Suppressor macrophage (primary cell): ENCODE measurements around the gene IL17REL.

Source experiments
- DNase-seq, 4 experiments: peaks; one replicate each; pipeline ENCODE4 v3.0.0-alpha.2; 2020 to 2022
- total RNA-seq, 17 experiments: gene quantifications; one replicate each; lab custom pipeline; 2026; ENCODE audit warnings: mixed read lengths in 6 of 17, inconsistent platforms in 3 of 17; lab: John Stamatoyannopoulos, UW

Gene IL17REL
- total RNA-seq: 0 to 3.3 (median 0) reads per million in 17 experiments

DNA sequence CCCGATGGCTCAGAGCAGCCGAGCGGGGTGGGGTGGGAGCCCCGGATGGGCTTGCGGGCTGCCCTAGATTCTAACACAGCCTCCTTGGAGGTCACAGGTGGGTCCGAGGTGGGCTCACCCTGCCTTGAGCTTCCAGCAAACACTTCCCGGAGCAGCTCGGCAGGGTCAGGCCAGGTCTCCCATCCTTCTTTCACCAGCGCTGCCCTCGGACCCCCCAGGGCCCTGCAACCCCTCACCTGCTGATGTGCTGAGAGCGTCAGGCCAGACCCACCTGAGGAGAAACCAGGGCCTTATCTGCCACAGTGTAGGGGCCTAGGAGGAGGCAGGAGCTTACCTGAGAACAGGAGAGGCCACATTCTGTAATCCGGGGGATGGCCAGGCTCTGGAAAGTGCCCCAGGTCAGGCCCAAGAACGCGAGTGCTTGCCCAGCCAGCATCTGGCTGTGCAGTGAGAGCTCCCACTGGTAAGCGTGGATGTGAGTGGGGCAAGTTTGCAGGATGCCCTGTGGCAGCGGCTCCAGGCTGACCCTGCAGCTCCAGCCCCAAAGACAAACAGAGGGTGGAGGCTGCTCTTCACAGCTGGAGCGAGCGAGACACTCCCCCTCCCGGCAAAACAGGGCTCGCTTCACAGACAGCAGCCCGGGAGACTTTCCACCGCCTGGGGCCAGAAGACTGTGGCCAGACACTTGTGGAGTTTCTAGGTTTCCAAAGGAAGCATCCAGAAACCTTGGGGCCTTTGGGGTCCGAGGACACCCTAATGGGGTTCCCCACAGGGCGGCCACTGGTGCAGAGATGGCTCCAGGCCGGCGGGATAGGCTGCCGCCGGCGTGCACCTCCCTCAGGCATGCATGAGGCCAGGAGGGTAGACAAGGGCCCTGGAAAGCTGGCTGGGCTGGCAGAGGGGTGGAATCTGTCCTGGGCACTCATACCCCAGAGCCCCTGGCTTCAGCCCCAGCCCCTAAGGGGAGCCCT, at the start of gene IL17REL:
Gene IL17REL (minus strand): TSS at position 555 of the 971 bp plus-strand sequence. CDS start 119 bp downstream, at position 436.
- DNase-seq: no peak

DNA sequence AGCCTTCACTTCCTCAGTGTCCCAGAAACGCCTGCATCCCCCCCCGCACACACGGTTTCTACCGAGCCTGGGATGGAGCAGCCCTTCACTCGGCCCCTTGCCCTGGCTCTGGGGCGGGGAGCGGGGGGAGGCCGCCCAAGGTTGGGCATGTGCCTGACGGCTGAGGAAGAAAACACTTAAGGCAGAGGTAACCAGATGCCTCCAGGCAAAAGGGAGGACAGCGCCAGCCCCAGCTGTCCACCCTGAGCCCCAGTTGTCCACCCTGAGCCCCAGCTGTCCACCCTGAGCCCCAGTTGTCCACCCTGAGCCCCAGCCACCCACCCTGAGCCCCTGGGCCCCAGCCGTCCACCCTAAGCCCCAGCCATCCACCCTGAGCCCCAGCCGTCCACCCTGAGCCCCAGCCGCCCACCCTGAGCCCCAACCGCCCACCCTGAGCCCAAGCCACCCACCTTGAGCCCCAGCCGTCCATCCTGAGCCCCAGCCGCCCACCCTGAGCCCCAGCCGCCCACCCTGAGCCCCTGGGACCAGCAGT, 49.3 kb upstream of the IL17REL start:
- DNase-seq: no peak

DNA sequence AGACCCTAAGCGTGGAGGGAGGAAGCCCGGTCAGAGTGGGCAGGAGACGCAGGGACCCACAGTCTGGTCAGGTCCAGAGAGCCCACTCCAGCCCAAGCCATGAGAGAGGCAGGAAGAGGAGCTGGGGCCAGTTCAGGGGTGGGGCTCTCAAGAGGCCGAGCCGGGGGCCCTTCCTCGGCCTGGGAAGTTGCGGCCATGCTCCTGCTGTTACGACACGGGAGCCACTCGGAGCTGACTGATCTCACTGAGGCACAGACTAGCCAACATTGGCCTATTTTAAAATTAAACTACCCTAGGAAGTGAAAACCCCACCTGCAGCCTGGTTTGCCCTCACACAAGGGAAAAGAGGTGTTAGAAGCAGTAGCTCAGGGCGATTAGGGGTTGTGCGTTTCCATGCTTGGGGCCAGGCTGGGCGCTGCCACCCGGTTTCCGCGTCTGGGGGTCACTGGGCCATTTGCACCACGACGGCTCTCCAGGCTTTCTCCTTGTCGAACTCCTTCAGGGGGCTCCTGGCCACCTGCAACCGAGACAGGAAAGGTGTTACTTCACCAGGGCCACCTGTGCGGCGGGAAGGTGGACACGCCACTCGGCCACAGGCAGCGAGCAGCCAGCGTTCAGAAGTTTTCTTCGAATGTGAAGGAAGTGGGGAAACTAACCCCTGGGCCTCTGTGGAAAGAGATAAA, 48.7 kb upstream of the IL17REL start:
- DNase-seq: no peak

DNA sequence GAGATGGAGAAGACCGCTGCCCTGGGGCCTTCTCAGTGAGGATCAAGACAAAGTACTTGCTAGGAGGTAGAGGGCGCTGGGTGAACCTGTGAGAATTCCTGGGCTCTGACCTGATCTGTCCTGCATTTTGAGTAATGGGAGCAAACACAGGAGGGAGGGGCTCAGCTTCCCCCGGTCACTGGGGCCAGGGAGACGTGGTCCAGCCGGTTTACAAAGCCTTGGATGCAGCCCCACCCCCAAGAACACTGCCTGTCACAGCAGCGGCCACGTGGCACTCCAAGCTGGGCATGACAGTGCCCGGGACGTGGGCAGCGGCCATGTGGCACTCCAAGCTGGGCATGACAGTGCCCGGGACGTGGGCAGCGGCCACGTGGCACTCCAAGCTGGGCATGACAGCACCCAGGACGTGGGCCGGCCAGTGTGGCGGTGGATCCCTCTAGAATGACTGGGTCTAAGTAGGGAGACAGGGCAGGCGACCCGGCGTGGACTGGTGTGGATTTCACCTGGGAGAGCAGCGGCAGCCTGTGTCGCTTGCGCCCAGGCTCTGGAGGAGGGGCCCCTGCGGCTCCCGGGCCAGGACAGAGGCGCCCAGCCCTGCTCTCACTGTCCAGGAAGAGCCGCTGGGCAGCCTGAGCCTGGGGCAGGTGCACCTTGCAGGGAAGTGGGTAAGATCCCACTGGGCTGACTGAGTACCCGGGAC, 48.0 kb upstream of the IL17REL start:
- DNase-seq: no peak

DNA sequence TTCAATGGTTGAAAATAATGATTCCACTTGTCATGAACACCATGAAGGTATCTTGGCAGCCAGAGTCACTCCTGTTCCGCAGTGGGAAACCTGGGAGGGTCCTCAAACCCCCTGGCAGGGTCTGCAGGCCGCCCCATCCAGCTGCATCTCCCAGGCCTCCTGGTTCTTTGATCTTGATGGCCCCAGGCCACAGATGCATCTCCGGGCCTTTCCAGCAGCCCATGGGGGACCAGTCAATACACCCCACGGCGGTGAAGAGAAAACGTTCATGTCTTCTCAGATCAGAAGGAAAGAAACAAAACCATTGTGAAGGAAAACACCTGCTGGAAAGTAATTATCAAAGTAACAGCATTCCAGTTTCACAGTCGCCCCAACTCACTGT, 47.3 kb upstream of the IL17REL start:
- DNase-seq: no peak

DNA sequence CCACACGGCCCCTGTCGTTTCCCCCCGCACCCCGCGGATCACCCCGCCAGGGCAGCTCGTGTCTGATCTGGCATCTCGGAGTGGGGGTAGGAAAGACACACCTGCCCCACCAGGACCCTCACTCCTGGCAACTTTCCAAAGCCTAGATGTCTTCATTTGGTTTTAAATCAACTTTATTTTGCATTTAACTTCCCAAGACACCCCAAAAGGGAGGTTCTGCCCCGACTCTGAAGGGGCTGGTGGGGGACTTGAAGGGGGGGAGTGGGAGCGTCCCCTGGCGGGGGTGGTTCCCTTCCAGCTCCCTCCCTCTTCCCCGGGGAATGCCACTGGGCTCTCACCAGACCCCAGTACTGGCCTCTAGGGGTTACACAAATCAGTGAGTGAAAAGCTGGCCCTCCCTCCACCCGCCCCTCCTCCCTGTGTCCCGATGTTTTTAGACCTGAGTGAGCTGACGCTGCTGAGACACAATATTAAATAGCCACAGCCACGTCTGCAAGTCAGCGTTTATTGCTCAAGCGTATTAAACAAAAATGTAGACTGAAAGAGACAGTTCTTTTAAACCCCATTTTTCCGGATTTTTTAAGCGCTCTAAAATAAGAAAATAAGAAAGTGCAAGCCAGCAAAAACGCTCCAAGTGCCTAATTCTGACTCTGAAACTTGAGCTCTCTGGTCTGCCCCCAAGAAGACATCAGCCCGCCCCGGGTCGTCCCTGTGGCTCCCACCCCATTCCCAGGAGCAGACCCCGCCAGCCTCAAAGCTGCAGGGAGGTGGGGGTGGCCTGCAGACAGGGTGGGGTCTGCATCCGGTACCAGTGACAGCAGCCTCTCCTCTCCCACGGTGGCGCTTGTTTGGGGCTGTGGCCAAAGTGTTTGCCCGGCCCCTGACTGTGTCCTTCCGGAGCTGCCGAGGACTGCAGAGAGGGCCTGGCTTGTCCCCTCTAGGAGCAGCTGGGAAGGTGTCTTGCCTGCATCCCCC, 46.6 kb upstream of the IL17REL start:
- no peak for DNase-seq

DNA sequence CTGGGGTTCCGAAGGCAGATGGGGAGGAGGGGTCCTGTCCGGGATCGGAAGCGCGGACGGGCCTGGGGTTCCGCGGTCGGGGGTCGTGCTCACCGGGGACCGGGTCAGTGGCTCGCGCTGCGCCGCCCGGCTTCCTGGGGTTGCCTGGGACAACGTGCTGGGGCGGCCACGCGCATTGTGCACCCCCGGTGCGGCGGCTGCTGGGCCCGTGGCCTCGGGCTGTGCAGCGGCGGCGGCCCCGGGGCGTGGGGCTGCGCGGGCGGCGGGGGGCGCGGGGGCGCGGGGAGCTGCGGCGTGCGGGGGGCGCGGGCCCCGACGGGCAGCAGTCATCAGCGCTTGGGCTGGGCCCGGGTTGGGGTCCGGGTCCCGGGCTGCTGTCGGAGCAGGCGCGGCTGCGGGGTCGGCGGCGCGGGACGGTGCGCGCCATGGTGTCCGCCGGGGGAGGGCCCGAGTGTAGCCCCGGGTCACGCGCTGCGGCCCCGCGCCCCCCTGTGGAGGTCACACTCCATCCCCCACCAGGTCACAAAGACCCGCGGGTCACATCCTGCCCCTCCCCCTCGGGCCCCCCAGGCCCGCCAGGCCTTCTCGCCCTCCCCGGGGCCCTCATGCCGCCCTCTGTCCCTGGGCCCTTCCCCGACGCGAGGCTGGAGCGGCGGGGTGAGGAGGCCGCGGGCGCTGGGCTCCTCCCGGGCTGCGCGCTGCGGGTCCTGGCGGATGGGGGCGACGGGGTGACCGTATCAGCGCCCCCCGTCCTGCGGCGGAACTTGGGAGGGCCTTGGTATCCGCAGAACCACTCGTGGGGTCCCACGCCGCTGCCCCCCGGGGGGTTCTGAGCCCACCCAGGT, 45.7 kb upstream of the IL17REL start, which contains the start of gene TTLL8:
Gene TTLL8 (minus strand): TSS at position 238 of the 845 bp plus-strand sequence.
- DNase-seq: peak in 1 of 4 experiments; percentile 20

DNA sequence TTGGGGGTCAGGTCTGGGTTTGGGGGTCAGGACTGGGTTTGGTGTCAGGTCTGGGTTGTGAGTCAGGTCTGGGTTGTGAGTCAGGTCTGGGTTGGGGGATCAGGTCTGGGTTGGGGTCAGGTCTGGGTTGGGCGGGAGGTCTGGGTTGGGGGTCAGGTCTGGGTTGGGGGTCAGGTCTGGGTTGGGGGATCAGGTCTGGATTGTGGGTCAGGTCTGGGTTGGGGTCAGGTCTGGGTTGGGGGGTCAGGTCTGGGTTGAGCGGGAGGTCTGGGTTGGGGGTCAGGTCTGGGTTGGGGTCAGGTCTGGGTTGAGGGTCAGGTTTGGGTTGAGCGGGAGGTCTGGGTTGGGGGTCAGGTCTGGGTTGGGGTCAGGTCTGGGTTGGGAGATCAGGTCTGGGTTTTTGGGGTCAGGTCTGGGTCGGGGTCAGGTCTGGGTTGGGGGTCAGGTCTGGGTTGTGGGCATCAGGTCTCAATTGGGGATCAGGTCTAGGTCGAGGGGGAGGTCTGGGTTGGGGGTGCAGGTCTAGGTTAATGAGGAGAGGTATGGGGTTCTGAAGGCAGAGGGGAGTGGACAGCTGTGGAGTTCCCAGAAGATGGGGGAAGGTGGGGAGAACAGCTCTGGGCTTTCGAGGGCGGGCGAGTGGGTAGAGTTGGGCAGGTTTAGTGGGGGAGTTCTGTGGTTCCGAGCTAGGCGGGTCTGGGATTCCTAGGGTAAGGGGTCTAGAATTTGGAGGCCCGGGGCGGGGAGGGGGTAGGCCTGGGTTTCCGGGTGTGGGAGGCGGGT, 44.9 kb upstream of the IL17REL start:
- DNase-seq: no peak

DNA sequence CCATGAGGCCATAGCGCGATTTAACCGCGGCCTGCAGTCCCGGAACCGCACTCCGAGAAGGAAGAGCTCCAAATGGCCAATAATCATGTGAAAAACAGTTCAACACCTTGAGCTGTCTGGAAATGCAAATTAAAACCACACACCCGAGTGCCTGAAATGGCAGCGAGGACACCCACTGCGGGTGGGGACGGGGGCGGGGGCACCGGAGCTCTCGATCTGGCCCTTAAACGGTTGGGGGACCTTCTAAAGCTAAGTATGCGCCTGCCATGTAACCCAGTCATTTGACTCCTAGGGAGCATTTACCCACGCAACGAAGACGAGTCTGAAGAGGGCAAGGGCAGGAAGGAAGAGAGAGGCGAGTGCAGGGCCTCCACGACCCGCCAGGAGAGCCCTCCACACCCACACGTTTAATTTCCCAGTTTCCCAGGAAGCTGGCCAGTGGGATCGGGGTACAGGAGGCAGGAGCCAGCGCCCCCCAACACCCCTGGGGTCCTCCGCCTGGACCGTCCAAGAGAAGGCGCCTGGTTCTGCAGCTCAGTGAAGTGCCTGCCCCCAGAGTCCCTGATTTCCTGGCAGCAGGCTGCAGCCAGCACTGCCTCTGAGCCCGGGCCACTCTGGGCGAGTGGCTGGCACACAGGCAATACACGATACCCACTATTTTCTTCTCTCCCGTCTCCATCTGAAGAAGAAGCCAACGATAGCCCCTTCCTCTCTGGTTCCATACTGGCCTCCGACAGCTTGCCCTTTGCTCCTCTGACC, 43.8 kb upstream of the IL17REL start:
- no peak for DNase-seq

DNA sequence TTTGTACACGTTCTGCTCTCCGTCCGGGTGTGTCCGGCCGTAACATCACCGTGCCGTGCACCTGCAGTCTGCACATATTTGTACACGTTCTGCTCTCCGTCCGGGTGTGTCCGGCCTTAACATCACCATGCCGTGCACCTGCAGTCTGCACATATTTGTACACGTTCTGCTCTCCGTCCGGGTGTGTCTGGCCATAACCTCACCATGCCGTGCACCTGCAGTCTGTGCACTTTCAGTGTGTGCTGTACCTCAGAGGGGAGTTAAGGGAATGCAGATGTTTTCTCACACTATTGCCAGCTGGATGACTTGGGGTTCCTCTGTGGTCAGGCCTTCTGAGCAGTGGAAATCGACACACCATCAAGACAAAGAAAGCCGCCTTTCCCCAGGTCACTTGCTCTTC, 41.3 kb upstream of the IL17REL start:
- no peak for DNase-seq

DNA sequence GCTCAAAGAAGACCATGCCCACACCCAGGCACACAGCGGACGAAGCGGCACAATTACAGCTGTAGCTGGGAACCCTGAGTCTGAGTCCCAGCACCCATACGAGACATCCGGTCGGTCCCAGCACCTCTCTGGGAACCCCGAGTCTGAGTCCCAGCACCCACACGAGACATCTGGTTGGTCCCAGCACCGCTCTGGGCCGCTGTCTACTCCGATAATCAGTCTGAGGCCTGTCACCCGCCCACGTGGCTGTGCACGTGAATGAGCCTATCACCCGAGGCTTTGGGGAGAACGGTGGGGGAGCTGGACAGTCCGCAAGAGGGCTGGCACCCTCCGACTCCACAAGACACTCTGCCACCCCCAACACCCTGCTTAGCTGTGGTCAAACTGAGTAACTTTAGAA, 39.4 kb upstream of the IL17REL start:
- peak in 1 of 4 experiments; percentile 1 for DNase-seq

DNA sequence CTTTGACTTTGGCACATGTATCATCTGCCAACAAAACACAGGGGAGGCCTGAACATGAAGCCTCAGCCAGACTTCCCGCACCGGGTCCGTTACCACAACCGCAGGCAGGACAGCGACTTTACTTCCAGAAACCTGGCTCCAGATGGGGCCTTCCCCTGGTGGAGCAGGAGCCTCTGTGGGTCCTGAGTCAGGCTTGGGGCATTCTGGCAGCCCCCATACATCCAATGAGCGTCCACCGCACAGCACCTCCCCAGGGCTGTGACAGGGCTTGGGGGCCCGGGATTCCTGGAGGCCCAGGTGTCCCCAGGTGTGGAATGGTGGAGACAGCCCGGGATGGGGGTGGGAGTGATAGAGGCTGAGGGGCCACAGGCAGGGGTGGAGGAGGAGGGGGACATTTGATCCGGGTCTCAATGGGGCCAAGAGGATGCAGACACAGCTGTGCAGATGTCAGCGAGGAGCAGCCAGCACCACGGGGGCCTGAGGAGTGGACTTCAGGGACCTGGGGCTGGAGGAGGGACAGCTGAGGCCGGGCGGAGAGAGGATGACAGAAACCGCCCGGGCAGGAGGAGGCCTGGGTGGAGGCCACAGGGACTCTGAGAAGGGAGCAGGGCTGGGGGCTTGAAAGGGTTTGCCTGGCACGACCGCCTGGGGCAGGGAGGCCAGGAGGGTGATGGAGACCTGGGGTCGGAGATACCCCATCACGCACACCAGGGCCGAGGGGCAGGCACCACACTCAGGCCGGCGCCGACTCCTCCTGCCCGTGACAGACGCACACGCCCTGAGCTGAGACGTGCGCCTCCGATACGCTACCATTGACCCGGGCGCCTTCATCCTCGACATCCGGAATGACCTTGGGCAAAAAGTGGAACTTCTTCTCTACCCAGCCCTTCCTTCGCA, 37.0 kb upstream of the IL17REL start:
- DNase-seq: no peak

DNA sequence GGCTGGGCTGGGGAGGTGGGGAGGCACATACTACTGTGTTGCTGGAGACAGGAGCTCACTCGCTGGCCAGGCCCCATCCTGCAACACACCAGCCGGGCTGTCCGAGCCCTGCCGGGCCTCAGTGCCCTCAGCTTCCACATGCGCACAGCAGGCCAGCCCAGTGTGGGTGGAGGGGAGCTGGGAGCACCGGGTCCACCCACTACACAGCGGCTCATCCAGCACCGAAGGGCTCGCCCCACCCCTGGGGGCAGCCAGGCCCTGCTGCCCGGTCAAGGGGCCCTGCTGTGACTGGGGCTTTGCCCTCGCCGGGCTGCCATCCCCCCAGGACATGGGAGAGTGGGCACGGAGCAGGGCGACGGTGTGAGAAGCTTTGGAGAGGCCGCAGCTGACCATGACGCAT, 36.3 kb upstream of the IL17REL start:
- DNase-seq: no peak

DNA sequence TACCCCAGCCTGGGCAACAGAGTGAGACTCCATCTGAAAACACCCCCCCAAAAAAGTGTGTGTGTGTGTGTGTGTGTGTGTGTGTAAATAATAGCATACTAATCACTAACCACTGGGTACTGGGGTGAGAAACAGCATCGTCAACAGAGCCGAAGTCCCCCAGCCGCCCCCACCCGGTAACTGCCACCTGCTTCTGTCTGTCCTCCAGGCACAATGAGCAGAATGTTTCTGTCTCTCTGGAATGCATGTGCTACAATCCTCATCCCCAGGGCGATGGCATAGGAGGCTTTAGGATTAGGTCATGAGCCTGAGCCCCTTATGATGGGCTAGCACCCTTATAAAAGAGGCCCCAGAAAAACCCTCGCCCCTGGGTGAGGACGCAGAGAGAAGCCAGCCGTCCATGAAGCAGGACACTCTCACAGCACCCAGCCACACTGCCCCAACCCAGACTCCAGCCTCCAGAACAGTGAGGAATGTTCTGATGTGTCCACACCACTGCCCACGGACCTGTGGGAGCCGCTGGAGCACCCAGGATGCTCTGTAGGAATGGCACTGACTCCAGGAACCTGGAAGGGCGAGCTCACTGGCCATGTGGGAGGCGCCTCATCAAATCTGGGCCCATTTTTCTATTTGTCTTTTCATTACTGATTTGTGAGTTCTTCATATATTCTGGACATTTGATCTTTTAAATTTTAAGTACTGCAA, 35.6 kb upstream of the IL17REL start:
- DNase-seq: no peak

DNA sequence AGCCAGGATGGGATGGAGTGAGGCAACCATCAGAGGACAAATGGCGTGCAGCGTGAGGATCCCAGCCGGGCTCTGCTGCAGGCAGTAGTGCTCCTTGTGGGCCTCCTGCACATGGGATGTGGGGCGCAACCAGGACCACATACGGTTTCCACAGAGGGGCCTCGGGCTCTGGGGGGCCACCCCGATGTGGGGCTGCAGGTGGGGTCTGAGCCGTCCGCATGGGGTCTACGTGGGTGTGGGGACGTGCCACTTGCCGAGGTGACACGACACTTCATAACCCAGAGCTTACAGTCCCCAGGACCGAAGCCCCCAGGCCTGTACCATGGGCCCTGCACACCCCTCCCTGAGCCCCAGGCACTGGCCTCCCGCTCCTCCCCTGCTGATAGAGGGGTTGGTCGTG, 34.8 kb upstream of the IL17REL start:
- DNase-seq: no peak

DNA sequence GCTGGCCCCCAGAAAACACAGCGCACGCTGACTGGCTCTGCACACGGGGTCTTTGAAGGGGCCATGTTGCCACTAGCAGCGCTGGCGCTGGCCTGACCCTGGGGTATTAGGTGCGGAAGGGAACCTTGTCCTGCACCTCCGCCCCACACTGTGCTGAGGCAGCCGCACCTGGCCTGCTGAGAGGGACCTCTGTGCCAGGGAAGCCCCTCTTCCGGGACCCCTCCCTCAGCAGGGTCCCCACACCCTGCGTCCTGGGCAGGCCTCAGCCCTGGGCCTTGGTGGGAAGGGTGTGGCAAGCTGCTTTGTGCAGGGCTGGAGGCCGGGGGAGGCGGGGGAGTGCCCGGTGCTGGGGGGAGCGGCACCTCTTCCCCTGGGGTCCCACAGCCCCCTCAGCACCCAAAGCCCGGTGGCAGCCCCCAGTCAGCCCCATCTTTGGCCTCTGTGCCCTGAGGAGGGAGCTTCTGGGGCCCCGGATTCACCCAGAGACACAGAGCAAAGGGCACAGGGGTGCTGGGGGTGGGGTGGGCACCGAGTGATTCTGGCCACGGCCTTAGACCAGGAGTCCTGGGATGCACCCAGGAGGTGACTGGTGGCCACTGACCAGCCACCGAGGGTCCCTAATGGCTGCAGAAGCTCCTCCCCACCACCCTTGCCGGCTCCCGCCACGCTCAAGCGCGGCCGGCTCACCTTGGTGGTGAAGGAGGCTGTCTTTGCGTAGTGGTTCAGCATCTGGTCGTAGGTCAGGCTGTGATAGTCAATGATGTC, 34.1 kb upstream of the IL17REL start:
- no peak for DNase-seq
